NCI-H82 (cell line): ENCODE data around the gene SLC23A3.

Experiments
- DNase-seq: peaks from one replicate; lab custom pipeline; 2025; lab: John Stamatoyannopoulos, UW

The SLC23A3 gene, protein sequence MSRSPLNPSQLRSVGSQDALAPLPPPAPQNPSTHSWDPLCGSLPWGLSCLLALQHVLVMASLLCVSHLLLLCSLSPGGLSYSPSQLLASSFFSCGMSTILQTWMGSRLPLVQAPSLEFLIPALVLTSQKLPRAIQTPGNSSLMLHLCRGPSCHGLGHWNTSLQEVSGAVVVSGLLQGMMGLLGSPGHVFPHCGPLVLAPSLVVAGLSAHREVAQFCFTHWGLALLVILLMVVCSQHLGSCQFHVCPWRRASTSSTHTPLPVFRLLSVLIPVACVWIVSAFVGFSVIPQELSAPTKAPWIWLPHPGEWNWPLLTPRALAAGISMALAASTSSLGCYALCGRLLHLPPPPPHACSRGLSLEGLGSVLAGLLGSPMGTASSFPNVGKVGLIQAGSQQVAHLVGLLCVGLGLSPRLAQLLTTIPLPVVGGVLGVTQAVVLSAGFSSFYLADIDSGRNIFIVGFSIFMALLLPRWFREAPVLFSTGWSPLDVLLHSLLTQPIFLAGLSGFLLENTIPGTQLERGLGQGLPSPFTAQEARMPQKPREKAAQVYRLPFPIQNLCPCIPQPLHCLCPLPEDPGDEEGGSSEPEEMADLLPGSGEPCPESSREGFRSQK

DNA sequence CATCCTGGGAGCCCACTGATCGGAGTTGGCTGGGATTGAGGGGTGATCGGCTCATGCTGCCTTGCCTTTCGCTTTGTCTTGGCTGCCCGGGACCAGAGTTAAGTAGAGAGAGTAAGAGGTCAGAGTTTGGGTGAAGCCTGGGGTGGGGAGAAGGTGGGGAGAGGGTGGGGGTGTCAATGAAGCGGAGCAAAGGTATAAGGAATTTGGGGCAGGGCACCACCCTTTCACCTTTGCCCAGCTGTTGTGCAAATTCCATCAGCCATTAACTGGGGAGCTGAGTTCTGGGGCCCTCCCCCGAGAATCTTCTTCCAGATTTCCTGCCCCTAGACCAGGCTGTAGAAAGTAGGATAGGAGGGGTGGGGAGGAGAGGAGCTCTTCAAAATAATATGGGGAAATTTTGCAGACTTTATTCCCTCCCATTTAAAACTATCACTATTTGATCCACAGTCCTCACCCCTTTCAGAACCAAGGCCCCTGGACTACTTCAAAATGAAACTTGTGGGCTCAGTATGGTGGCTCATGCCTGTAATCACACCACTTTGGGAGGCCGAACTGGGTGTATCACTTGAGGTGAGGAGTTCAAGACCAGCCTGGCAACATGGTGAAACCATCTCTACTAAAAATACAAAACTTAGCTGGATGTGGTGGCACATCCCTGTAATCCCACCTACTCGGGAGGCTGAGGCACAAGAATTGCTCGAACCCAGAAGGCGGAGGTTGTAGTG lies at the start of gene SLC23A3:
TSS of gene SLC23A3 (minus strand) at position 100 of the 725 bp plus-strand sequence. CDS start at position 55, 45 bp downstream.
- no peak for DNase-seq

DNA sequence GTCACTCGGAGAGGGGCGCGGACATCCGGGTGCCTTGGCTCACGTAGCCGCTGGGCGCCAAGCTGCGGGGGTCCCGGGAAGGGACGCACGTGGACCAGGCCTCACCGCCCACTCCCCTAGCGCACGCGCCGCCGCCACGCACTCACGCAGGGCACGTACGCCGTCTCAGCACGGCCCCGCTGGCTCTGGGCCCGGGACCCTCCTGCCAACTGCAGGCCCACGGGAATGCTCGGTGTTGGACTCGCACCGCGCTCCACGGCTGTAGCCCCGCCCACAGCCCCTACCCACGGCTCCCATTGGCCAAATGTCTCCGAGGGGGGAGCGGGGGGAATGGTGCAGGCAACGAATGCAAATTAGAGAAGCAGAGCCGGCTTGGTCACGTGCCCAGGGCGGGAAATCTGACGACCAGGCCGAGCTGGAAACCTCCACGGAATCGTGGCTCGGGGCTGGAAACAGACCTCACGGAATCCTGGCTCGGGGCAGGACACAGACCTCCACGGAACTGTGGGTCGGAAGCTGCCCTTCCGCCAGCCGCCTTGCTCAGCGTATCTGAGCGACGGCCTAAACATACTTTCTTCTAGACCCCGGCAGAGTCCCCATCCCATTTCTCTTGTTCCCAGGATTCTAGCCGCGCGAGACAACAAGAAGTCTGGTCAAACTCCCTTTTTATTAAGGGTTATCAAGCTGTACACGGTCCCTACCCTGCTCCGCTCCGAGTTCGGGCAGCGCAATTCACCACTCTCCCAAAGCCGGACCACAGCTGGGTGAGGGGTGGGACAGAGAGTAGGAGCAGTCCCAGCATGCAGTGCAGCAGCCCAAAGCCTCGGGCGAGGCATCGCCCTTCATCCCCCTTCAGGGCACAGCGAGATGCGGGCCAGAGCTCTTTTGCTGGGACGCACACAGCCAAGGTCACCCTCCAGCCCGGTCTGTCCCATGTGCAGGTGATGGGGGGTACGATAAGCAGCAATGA lies 49.2 kb upstream of the SLC23A3 start, which contains the start of gene ABCB6:
TSS of gene ABCB6 (minus strand) at position 227 of the 970 bp plus-strand sequence. CDS start 285 bp downstream, outside the sequence.
- DNase-seq: peak; percentile 99

DNA sequence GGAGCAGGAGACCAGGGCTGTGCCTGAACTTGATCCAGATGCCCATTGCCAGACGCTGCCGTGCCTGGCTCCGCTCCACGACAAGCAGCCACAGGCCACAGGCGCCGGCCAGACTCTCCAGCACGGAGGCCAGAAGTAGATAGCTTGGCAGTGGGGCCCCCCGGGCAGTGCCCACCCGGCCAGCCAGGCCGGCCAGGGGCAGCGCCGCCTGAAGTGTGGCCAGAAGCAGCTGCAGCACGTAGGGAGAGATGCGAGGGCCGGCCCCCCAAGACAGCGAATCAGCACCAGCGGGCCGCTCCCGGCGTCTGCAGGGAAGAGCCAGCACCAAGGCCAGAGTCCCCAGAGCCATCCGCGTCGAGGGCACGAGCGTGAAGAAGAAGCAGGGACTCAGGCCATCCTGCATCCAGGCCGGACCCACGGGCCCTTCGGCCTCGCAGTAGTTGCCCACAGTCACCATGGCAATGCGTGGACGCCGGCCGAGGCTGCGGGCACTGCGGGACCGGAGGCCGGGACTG lies 48.4 kb upstream of the SLC23A3 start:
- DNase-seq: peak; percentile 69

DNA sequence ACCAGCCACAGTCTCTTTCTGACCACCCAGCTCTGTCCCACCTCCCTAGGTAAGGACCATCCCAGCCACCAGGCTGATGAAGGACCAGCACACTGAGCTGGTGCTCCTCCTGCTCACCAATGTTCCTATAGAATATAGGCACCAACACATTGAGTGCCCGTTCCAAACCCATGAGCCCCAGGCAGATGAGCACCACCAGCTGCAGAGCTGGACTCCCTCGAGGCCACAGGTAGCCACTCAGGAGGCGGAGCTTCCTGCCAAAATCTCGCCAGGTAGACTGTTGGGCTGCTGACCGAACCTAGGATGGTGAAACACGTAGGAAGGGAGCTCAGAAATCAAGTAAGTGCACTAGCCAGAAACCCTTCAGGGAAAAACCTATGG lies 46.7 kb upstream of the SLC23A3 start:
- no peak for DNase-seq

DNA sequence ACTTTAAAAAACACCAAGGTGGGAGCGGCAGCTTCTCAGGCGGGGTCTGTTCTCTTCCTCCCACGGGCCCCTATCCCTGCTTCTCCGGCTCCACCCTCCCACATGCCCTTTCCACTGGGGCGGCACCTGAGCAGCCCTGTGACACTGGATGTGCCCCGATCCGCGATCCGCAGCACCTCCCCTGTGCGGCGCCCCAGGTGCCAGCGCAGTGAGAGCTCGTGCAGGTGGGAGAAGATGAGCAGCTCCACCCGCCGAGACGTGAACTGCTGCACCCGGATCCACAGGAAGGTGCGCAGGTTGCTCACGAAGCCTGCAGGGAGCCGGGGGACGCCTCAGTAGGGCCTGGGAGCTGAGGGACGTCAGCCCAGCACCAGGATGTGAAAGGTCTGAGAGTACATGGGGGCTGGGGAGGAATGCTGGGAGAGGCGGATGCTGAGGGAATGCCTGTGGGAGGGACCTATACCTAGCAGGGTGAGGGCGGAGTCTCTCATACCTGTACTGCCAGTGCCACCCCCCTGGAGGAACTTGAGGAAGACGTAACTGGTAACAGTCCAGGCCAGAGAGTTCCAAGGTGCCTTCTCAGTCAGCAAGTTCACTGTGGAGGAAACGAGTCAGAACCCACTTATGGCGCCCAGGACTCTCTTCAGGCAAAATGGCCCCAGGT lies 46.2 kb upstream of the SLC23A3 start:
- DNase-seq: no peak

DNA sequence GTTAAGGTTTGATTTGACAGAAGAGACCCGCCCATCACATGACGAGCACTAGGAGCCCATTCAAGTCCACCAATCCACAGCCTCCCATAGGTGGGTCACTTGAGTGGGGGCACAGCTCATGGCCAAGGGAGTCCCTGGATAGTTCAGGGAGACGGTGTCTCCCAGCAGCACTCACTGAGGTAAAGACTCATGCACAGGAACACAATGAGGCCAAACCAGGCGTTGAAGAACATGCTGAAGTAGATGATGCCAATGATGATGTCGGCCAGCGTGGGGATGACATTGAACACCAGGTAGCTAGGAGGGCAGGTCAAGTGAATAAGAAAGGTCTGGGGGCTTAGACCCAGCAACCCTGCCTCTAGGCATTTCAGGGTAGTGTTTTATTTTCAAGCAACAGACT lies 45.0 kb upstream of the SLC23A3 start:
- DNase-seq: no peak

DNA sequence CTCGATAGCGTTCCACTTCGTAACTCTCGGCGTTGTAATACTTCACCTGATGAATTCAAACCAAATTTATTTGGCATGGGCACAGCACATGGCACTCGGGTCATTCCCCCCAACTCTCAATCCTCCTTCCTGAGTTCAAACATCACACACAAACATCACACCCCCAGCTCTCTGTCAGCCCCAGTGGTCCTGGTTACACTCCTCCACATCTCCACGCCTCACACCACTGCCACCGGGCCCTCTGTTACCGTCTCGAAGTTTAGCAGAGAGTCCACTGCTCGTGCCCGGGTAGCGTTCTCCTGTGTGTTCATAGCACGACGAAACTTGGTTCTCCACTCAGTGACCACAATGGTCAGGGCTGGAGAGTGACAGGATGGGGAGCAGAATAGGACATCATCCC lies 44.3 kb upstream of the SLC23A3 start:
- no peak for DNase-seq

DNA sequence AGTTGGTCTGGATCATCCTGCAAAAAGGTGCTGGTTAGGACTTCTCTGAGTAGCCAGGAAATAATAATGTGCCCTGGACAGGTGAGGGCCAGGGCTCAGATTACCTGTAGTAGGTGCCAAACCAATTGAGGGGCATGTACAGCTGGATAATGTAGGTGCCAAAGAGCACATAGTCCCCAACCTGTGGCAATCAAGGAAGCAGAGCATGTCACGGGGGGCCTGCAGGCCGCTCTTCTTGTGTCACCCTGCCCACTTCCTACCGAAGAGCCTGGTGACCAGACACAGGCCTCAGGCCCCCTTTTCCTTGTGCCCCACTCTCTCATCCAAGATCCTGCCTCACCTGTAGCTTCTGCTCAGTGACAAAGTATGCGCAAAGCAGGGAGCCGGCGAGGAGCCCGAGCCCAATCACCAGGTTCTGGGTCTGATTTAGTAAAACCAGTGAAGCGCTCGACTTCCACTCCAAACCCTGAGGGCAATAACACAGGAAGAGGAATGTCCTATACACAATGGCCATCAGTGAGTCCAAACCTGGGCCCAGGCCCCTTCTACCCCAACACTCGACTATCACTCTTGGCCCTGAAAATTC lies 43.8 kb upstream of the SLC23A3 start:
- no peak for DNase-seq

DNA sequence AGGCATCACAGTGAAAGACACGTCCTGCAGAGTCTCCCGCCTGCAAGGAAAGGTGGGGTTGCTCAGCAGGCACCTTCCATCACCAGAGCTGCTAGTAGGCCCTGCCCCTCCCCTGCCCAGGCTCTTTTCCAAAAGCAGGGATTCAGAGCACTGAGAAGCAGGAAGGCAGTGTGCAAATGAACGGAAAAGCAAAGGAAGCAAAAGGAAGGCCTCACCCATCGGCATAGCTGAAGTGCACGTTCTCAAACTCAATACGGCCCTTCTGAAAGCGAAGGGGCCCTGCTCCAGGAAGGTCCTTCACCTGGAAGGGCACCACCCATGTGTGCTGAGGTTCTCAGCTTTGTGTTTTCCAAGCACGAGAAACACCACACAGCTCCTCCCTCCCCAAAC lies 43.2 kb upstream of the SLC23A3 start:
- no peak for DNase-seq

DNA sequence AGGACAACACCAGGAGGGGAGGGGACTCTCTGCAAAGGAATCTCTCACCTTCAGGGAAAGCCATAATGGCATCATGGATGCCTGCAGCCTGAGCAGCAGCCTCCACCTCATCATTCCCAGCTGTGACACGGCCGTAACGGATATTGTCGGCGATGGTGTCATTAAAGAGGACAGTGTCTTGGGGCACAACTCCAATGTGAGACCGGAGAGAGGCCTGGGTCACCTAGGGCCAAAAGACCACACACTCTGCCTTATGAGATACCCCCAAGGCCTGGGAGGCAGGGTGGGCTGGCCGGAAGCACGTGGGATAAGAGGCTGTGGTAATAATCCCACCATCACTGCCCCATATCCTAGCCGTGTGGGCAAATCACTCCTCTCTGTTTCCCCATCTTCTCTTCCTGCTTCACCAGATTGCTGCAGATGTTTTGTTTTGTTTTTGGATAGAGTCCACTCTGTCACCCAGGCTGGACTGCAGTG lies 41.1 kb upstream of the SLC23A3 start:
- no peak for DNase-seq

DNA sequence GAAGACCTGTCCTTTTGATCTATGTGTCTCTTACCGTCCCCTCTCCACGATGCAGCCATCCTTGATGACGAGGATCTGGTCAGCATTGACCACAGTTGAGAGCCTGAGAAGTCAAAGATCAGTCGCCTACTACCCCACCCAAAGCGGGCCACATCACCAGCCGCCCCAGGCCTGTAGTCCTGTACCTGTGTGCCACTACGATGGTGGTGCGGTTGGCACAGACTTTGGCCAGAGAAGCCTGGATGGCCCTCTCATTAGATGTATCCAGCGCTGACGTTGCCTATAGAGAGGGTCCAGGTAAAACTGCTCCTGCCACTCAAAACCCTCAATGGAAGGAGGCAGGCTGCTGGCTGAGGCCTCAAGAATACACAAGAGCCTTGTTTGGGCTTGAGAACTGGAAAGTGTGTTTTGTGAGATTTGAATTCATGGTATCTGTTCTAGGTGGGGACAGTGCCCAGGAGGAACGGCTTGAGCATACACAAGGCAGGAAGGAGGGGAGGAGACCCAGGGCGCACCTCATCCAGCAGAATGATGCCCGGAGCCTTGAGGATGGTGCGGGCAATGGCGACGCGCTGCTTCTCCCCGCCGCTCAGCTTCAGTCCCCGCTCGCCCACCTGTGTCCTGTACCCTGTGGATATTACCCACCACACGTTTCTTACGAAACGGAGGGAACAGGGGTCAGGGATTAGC lies 40.5 kb upstream of the SLC23A3 start:
- no peak for DNase-seq

DNA sequence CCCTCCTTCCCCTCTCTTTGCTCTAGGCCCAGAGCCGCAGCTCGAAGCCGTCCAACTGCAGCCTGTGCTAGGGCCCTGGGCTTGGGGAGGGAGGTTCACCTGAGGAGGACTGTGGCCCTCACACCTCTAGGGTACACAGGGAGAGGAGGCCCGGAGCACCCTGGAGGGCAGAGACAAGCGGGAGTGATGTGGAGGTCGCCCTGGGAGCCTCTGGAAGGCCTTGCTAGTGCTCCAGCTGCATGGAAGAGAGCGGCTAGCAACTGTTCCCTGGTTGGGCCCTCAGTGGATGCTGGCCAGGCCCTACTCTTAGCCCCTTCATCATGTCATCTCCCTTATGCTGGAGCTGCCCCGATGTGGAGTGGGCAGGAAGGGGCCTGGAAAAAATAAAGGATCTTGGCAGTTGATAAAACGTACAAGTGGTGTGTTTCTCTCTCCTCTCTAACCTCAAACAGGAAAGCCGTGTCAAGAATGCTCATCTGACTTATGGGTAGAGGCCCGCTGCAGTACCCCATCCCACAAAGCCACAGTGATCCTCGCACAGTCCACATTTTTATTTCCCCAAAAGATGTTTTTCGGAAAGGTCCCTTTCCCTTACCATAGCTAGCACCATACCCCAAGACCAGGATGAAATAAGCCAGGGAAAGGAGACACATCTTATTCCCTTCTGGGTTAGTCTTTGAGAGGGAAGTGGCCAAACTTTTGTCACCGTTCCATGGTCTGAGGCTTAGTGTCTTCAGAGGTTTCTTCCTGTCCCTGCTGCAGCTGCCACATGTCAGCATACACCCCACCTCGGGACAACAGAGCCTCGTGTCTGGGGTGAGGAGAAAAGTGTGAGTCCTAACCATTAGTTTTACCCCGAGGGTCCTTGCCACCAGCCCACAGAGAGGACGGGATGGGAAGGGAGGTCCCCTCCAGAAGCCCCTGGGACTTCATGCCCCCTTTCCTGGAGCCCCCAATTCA lies 39.7 kb upstream of the SLC23A3 start:
- no peak for DNase-seq

DNA sequence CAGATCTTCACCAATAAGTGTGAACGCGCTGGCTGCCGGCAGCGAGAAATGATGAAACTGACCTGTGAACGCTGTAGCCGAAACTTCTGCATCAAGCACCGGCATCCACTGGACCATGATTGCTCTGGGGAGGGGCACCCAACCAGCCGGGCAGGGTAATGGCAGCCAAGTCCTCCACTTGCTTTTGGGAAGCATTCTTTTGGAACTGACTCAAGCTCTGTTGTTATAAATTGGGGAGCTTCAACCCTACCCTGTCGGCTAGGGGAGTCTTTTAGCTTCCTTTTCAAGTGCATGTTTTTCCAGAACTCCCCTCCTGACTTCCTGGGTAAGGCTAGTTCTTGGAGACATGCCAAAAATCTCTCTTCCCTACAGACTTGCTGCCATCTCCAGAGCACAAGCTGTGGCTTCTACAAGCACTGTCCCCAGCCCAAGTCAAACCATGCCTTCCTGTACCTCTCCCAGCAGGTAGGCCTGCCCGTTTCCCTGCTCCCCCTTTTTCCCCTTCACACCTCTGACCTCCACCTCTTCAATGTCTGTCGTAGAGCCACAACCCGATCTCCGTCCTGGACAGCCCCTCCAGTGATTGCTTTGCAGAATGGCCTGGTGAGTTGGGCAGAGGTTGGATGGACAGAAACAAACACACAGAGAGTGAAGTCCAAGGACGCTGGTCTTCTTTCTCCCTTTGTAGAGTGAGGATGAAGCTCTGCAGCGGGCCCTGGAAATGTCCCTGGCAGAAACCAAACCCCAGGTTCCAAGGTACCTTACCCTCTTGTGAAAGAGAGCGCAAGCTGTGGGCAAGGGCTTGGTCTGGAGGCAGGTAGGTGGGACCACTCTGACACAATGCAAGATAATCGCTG lies 38.3 kb upstream of the SLC23A3 start:
- DNase-seq: peak; percentile 36

DNA sequence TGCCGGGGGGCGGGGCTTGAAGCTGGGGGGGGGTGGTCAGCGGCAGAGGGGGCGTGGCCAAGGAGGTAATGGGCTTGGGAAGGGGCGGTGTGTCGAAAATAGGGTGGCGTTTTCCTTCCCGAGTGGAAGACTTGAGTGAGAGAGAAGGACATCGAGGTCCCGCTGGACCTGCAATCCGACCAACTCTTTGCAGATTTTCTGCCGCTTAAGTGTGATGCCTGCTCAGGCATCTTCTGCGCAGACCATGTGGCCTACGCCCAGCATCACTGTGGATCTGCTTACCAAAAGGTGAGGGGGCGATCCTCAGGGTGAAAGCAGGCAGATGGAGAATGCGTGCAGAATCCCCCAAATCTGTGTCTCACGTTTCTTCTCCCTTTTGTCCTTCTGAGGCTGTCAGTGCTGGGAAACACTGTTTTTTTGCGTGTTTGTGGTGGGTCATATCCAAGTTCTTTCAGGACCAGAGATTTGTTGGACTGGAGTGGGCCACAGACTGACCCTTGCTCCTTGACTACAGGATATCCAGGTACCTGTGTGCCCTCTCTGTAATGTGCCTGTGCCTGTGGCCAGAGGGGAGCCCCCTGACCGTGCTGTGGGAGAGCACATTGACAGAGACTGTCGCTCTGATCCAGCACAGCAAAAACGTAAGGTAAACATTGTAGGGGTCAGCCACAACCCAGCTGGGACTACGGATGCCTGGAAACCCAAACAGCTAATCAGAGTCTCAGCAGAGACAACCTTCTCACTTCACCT lies 37.5 kb upstream of the SLC23A3 start:
- DNase-seq: no peak

DNA sequence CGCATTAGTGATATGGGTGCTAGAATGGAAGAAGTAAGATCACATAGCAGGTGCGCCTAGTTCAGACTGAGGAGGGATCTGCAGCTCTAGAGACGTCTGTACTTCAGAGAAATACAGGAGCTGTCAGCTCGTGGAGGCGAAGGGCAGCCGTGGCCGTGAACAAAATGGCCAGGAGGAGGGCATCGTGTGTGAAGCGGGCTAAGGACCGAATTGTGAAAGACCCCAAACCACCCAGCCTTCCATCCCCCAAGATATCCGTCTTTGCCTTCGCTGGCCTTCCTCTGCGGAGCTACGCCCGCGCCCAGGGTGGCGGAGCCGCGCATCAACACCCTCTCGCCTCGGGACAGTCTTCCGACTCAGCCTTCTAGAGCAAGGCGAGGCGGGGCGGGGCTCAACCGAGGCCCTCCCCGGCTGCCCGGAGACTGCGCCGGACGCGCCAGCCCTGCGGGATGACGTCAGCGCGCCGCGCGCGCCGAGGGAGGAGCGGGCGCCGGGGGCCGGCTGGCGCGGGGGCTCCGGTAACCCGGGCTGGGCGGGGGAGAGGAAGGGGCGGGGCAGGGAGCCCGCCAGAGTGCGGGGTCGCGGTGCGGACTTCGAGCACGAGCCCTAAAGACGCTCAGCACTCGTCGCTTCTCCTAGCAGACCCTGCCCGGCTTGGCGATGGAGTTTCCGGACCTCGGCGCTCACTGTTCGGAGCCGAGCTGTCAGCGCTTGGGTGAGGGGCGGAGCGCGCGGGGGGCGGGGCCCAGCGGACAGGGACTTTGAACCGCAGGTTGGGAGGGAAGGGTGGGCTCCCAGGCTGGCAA lies 36.7 kb upstream of the SLC23A3 start, which contains the start of gene ZFAND2B:
TSS of gene ZFAND2B (plus strand) at position 455 of the 806 bp plus-strand sequence. CDS start at position 661, 206 bp downstream.
- DNase-seq: peak; percentile 97

DNA sequence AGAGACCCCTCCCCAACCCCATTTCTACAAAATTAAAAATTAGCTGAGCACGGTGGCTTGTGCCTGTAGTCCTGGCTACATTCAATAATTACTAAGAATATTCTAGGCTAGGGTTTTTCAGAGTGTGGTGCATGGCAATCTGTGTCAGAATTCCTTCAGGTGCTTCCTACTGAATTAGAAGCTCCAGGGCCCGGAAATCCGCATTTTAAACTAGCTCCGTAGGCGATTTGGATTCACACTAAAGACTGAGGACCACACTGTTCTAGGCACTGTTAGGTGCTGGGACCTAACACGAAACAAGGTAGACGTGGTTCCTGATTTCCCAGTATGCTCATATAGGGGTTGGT lies 36.1 kb upstream of the SLC23A3 start:
- DNase-seq: no peak
